Spinal cord (tissue), 10 donors: ENCODE data around the gene KCNE1. TPM values are rescaled to one million over a fixed set of nuclear protein-coding genes. Genes with fewer than 3 reads are reported as not detected.
"Not testable (repeated sequence)": the region's sequence is repeated elsewhere in the genome, so short reads cannot be mapped to it uniquely, and the experiment has no call there.

Experiments
- DNase-seq, 6 donors: peaks; one replicate each; pipeline versions ENCODE4 v3.0.0 to v3.0.0-alpha.2; 2013 to 2015; ENCODE audit warnings: low spot score in 6 of 6, low read depth in 4 of 6
- H3K27ac ChIP-seq: one replicate; pipeline ENCODE4 v1.5.1; 2013; ENCODE audit warnings: low read depth, low read length, control low read depth
- H3K27me3 ChIP-seq: one replicate; pipeline ENCODE4 v1.6.1; 2013; ENCODE audit warnings: low read length; ENCODE audit not compliant: control insufficient read depth, insufficient read depth
- H3K36me3 ChIP-seq: one replicate; pipeline ENCODE4 v1.6.1; 2013; ENCODE audit warnings: low read length; ENCODE audit not compliant: control insufficient read depth, insufficient read depth
- H3K4me1 ChIP-seq: one replicate; pipeline ENCODE4 v1.6.1; 2013; ENCODE audit warnings: low read length; ENCODE audit not compliant: control insufficient read depth, insufficient read depth
- H3K4me3 ChIP-seq: one replicate; pipeline ENCODE4 v1.5.1; 2013; ENCODE audit warnings: low read depth, low read length, control low read depth
- H3K9me3 ChIP-seq: one replicate; pipeline ENCODE4 v1.6.1; 2013; ENCODE audit warnings: low read length; ENCODE audit not compliant: control insufficient read depth, insufficient read depth
- WGBS: methylation state at CpG from one replicate; pipeline ENCODE4 v1.1.5; 2013; ENCODE audit warnings: missing lambda C conversion rate; ENCODE audit not compliant: insufficient coverage; 5-methylcytosine and 5-hydroxymethylcytosine counted together
- polyA plus RNA-seq, 2 donors: library from polyadenylated mRNA; unstranded; fragments of 120-200 nt; gene quantifications; one replicate each; pipeline ENCODE4 v1.2.1, GENCODE V29; 2013; ENCODE audit not compliant: insufficient read length in 2 of 2
- total RNA-seq, 2 donors: library from RNA; depleted of rRNA in 1 of 2; stranded (reverse); fragments of 120-200 nt in 1 of 2; fragments of >200 nt in 1 of 2; gene quantifications; one replicate each; pipeline versions ENCODE4 v1.2.3 to v1.2.4, GENCODE V29; 2013 to 2014
- donor health status: healthy.

The KCNE1 gene
- total and polyA plus RNA-seq, 4 donors = 0.69 to 2.7 (median 1.9) TPM

- no CpG with 5 or more reads among the region's 6 CpGs for WGBS
- H3K36me3 ChIP-seq, H3K4me3 ChIP-seq, H3K27ac ChIP-seq, H3K4me1 ChIP-seq, H3K9me3 ChIP-seq, H3K27me3 ChIP-seq, DNase-seq: not testable (repeated sequence)
Observed at GRCh38 chr21:34456180-34456579, 55.8 kb downstream of the KCNE1 start.

- not testable (repeated sequence) for H3K36me3 ChIP-seq, H3K9me3 ChIP-seq, H3K4me3 ChIP-seq, DNase-seq, H3K27me3 ChIP-seq, H3K4me1 ChIP-seq, H3K27ac ChIP-seq
- WGBS = no CpG with 5 or more reads among the region's 10 CpGs
Observed at GRCh38 chr21:34455628-34456027, 56.4 kb downstream of the KCNE1 start.

GRCh38 chr21:34447018-34447417 lies 65.0 kb downstream of the KCNE1 start:
- WGBS = no CpG with 5 or more reads among the region's 8 CpGs
- H3K4me3 ChIP-seq = not testable (repeated sequence)

GRCh38 chr21:34443486-34443885 lies 68.5 kb downstream of the KCNE1 start:
- not testable (repeated sequence) for H3K4me1 ChIP-seq, H3K27me3 ChIP-seq, DNase-seq, H3K4me3 ChIP-seq, H3K27ac ChIP-seq, H3K36me3 ChIP-seq, H3K9me3 ChIP-seq
- no CpG with 5 or more reads among the region's 4 CpGs for WGBS

More at GRCh38 chr21:34447018-34447417, 65.0 kb downstream of the KCNE1 start:
- not testable (repeated sequence) for H3K27me3 ChIP-seq, H3K36me3 ChIP-seq, DNase-seq, H3K9me3 ChIP-seq, H3K27ac ChIP-seq, H3K4me1 ChIP-seq

GRCh38 chr21:34429710-34430109 lies 82.3 kb downstream of the KCNE1 start:
- H3K27ac ChIP-seq, H3K4me3 ChIP-seq, DNase-seq, H3K27me3 ChIP-seq, H3K36me3 ChIP-seq, H3K9me3 ChIP-seq, H3K4me1 ChIP-seq: not testable (repeated sequence)
- no CpG with 5 or more reads among the region's 5 CpGs for whole genome bisulfite sequencing

- H3K4me3 ChIP-seq, DNase-seq, H3K27me3 ChIP-seq, H3K9me3 ChIP-seq, H3K4me1 ChIP-seq, H3K27ac ChIP-seq, H3K36me3 ChIP-seq: not testable (repeated sequence)
- WGBS = no CpG with 5 or more reads among the region's 6 CpGs
Observed at GRCh38 chr21:34428441-34428840, 83.6 kb downstream of the KCNE1 start.

GRCh38 chr21:34427339-34427738 lies 84.7 kb downstream of the KCNE1 start:
- DNase-seq, H3K27me3 ChIP-seq, H3K4me1 ChIP-seq, H3K9me3 ChIP-seq, H3K27ac ChIP-seq, H3K4me3 ChIP-seq, H3K36me3 ChIP-seq: not testable (repeated sequence)
- WGBS = no CpG with 5 or more reads among the region's 8 CpGs

- not testable (repeated sequence) for H3K9me3 ChIP-seq, H3K27ac ChIP-seq, H3K27me3 ChIP-seq, DNase-seq, H3K4me1 ChIP-seq, H3K36me3 ChIP-seq, H3K4me3 ChIP-seq
- no CpG with 5 or more reads among the region's 4 CpGs for WGBS
Observed at GRCh38 chr21:34423805-34424204, 88.2 kb downstream of the KCNE1 start, which contains the start of gene SMIM34. Gene SMIM34 (minus strand): TSS chr21:34423951. CDS start chr21:34423839, 112 bp downstream.

GRCh38 chr21:34417448-34418077 lies 94.4 kb downstream of the KCNE1 start:
- no CpG with 5 or more reads among the region's 5 CpGs for WGBS
- not testable (repeated sequence) for H3K27me3 ChIP-seq, H3K27ac ChIP-seq, DNase-seq, H3K4me3 ChIP-seq, H3K9me3 ChIP-seq, H3K36me3 ChIP-seq, H3K4me1 ChIP-seq

- H3K4me3 ChIP-seq, H3K9me3 ChIP-seq, H3K27me3 ChIP-seq, H3K36me3 ChIP-seq, DNase-seq, H3K27ac ChIP-seq, H3K4me1 ChIP-seq: not testable (repeated sequence)
- WGBS = no CpG with 5 or more reads among the region's 9 CpGs
Observed at GRCh38 chr21:34407294-34407693, 104.7 kb downstream of the KCNE1 start.
